SU-DHL-6 (cell line): ENCODE data around the gene CANX.

ENCODE experiments used
- CTCF ChIP-seq: fragments of 200-600 bp; sonication (generic); IDR thresholded peaks from one replicate; pipeline ENCODE4 v1.5.1; 2017; ENCODE audit warnings: antibody characterized with exemption, mild to moderate bottlenecking, low read length, moderate library complexity; ENCODE audit not compliant: insufficient read depth, poor library complexity, severe bottlenecking
- EZH2phosphoT487 ChIP-seq: fragments of 200-600 bp; sonication (generic), shearing (Covaris generic); conservative IDR thresholded peaks from 2 replicates; pipeline ENCODE4 v1.6.1; 2018; ENCODE audit warnings: mild to moderate bottlenecking, antibody characterized with exemption, low read length, moderate library complexity, mixed read lengths

DNA sequence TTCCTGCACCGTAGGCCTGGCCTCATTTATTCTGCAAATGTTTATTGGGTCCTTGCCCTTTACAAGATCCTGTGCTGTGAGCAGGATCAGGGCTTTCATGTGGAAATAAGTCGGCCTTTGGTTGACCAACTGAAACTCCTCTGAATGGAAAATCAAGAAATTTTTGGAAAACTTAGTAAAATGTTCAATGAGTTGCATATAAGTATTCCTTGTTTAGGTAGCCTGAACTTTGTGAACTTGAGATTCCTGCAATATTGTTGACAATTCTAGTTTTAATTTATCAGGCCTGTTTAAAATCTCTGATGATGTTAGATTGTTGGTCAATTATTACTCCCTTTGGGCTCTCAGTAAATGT, 35.0 kb downstream of the CANX start:
- TF ChIP-seq CTCF (no peak), EZH2phosphoT487 (no peak)
